NCI-H1436 treated with DMSO at 0.1 percent for 48 hours (cell line): ENCODE results near the gene ANKS3.

Experiments used
- DNase-seq: peaks from one replicate; lab custom pipeline; 2025; lab: John Stamatoyannopoulos, UW

Gene ANKS3

GRCh38 chr16:4734063-4734729, at the start of gene ANKS3, which contains the start of gene DNAAF8:
TSS of gene ANKS3 (minus strand) at chr16:4734271. CDS start at chr16:4730149, 4,122 bp downstream.
TSS of gene DNAAF8 (plus strand) at chr16:4734537. CDS start at chr16:4736515, 1,978 bp downstream.
- peak; percentile 20 for DNase-seq

- DNase-seq: no peak
Observed at GRCh38 chr16:4783251-4783950, 49.3 kb upstream of the ANKS3 start.

- no peak for DNase-seq
Observed at GRCh38 chr16:4780235-4780634, 46.2 kb upstream of the ANKS3 start.

- DNase-seq: no peak
Observed at GRCh38 chr16:4778050-4778392, 44.0 kb upstream of the ANKS3 start.

GRCh38 chr16:4777339-4778049, 43.4 kb upstream of the ANKS3 start:
- DNase-seq: no peak

- DNase-seq: no peak
Observed at GRCh38 chr16:4776141-4776705, 42.2 kb upstream of the ANKS3 start.

GRCh38 chr16:4775005-4775404, 40.9 kb upstream of the ANKS3 start:
- DNase-seq: no peak

GRCh38 chr16:4772351-4772750, 38.3 kb upstream of the ANKS3 start:
- DNase-seq: no peak

GRCh38 chr16:4771646-4772045, 37.6 kb upstream of the ANKS3 start:
- DNase-seq: no peak

GRCh38 chr16:4769306-4769638, 35.2 kb upstream of the ANKS3 start:
- no peak for DNase-seq

- peak; percentile 67 for DNase-seq
Observed at GRCh38 chr16:4768549-4769305, 34.7 kb upstream of the ANKS3 start.

GRCh38 chr16:4767872-4768548, 33.9 kb upstream of the ANKS3 start:
- no peak for DNase-seq

GRCh38 chr16:4766875-4767628, 33.0 kb upstream of the ANKS3 start, which contains the start of gene ZNF500:
TSS of gene ZNF500 (minus strand) at chr16:4767162. CDS start at chr16:4765978, 1,184 bp downstream.
- DNase-seq: peak; percentile 61

GRCh38 chr16:4765511-4766474, 31.7 kb upstream of the ANKS3 start:
- DNase-seq: no peak

GRCh38 chr16:4763791-4764190, 29.7 kb upstream of the ANKS3 start:
- no peak for DNase-seq

- no peak for DNase-seq
Observed at GRCh38 chr16:4762205-4762604, 28.1 kb upstream of the ANKS3 start.

- DNase-seq: no peak
Observed at GRCh38 chr16:4760221-4760910, 26.3 kb upstream of the ANKS3 start.

- no peak for DNase-seq
Observed at GRCh38 chr16:4755687-4756086, 21.6 kb upstream of the ANKS3 start.

GRCh38 chr16:4754865-4755264, 20.8 kb upstream of the ANKS3 start:
- no peak for DNase-seq
